Stimulated activated CD8-positive, alpha-beta memory T cell treated with anti-CD3 and anti-CD28 coated beads, Interleukin-4, amount 100 ng/mL, for 48 hours (primary cell): ENCODE results near the gene SPOCK1.
"Not testable (repeated sequence)": the region's sequence is repeated elsewhere in the genome, so short reads cannot be mapped to it uniquely, and the experiment has no call there.

ENCODE experiments used
- DNase-seq: peaks from one replicate; pipeline ENCODE4 v3.0.0-alpha.2; 2020

The SPOCK1 gene

DNA sequence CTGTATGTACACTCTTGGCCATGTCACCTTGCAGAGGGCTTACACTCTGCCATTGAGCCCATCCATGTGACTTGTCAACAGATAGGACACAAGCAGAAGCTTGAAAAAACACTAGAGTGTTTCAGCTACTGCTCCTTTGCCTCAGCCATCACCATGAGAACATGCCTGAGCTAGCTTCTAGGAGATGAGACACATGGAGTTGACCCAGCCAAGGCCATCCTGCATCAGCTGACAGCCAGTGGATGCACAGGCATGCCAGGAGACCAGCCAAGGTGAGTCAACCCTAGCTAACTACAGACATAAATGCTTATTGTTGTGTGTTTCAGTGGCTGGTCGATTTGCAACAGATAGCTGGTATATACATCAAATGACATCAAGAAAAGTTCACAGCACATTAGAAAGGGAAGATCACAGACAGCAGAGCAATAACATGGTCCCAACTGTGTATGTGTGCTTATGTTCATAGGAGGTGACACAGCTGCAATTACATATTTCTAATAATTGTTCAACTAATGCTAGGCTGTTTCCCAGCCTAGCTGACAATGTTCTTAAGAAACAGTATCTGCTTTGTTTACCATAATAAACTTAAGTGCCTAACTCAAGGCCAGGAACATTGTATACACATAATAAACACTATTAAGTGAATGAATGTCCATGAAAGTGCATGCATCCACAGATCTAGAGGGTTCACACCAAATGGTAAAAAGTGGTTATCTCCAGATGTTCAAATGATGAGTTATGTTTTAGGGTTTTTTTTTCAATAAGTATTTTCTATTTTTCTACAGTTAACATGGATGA, 105.7 kb downstream of the SPOCK1 start:
- no peak for DNase-seq

- DNase-seq, result no peak
Measured at GRCh38 chr5:137392261-137392660, 106.9 kb downstream of the SPOCK1 start.

DNA sequence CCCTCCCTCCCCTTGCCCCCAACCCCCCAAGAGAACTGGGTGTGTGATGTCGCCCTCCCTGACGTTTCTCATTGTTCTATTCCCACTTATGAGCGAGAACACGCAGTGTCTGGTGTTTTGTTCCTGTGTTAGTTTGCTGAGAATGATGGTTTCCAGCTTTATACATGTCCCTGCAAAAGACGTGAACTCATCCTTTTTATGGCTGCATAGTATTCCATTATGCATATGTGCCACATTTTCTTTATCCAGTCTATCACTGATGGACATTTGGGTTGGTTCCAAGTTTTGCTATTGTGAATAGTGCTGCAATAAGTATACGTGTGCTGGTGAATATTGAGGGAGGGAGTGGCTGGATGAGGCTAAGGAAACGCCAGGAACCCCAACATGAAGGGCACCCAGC, 108.1 kb downstream of the SPOCK1 start:
- DNase-seq, result not testable (repeated sequence)

DNA sequence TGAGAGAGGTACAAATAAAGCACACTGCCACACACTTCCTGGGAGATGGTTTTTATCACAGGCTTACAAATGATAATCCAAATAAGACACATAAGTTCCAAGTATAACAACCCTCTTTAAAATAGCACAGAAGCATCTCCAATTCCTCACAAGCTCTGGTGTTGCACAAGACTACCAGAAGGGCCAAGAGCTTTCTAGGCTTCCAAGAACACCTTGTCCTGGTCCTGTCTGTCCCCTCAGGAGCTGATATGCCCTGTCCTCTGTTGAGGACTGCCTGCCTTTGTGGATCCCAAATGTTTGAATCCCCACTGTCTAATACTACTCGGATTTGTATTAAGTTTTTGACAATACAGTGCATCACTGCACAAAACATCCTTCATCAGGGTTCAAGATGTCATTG, 110.1 kb downstream of the SPOCK1 start:
- no peak for DNase-seq

GRCh38 chr5:137385064-137385463, 114.1 kb downstream of the SPOCK1 start:
- no peak for DNase-seq

GRCh38 chr5:137383909-137384308, 115.2 kb downstream of the SPOCK1 start:
- DNase-seq, result no peak

DNA sequence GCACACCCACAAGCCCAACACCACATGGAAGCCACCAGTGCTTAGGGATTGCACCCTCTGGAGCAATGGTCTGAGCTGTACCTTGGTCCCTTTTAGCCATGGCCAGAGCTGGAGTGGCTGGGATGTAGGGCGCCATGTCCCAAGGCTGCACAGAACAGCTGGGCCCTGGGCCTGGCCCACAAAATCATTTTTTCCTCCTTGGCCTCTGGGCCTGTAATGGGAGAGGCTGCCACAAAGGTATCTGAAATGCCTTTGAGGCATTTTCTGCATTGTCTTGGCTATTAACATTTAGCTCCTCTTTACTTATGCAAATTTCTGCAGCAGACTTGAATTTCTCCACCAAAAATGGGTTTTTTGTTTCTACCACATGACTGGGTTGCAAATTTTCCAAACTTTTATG, 117.6 kb downstream of the SPOCK1 start:
- no peak for DNase-seq

DNA sequence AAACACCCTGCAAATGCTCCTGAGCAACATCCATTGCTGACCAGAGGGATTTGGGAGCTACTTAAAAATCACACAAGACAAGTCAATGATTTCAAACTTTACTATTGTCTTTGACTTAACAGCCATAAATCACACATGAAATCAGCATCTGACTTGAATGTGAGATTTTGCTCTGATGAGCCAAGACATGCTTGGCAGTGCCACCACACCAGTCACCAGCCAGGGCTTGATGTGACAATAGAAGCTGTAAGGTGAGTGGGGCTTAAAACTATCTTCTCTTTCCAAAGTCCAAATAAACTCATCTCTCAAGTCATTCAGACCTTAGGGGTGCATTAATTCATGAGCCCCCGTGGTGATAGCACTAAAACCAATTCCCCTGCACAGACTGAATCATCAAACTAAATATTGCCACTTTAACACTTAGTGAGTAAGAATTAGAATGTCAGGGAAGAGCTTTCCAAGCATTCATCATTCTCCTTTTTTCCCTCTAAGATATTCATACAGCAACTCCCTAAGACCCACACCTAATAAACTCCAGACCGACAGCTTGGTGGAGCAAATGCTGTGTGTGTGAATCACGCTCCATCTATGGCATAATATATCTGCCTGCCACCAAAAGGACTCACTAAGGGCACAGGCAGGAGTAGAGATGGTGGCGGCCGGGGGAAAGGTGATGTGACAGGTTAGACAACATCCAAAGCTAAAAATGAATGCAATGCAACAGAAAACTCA, 119.4 kb downstream of the SPOCK1 start:
- DNase-seq, result no peak

- no peak for DNase-seq
Measured at GRCh38 chr5:137375741-137376526, 123.2 kb downstream of the SPOCK1 start.

DNA sequence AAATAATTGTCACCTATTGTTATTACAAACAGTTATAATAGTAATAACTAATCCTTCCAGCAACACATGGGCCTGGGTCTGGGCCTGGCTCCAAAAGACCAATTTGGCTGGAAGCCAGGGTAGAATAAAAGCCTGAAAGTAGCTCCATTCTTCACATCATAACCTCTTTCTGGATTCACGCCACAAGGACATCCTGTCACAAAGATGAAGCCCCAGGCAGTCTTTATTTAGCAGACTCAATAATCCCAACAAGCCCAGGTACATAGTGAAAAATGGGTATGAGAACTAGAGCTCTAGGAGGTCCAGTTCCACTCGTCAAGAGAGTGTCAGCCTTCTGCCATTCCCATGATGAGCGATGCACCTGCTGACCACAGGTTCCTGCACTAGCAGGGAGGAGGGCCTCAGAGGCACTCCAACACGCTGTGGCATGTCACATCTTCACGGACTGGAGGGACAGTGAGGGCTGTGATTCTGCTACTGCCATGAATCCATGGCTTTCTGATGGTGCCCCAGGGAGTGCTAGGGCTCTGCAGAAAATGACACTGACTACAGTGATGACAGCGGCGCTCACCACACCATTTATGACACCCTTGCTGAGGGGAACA, 124.9 kb downstream of the SPOCK1 start:
- DNase-seq, result no peak

GRCh38 chr5:137372773-137373160, 126.4 kb downstream of the SPOCK1 start:
- no peak for DNase-seq

DNA sequence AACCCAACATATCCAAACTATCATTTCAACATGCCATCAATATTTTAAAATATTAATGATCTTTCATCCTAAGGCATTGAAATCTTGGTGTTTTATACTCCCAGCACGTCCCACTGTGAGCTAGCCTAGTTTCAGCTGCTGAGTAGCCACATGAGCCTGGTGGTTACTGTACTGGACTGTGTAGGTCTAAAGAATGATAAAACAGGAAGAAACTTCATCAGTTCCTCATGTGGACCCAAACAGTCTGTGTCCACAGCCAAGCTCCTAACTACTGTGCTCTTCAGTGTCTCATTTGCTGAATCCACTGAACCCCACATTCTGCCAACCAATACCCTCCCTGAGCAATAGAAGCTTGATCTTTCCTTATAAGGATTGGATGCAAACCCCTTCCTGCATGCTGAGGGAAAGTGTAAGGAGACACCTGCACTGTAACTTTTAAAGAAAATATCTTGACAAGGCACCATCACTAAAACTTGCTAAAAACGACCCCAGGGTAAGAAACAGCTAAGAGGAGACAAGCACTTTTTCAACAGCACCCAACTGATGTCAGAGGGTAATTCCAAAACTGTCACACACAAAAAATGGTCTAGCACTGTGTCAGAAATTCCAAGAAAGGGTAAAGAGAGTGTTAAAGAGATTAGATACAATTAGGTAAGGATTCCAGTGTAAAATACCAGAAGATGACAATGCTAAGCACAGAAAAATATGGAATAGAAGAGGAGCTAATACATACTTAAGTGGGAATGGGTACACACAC, 126.9 kb downstream of the SPOCK1 start:
- no peak for DNase-seq

DNA sequence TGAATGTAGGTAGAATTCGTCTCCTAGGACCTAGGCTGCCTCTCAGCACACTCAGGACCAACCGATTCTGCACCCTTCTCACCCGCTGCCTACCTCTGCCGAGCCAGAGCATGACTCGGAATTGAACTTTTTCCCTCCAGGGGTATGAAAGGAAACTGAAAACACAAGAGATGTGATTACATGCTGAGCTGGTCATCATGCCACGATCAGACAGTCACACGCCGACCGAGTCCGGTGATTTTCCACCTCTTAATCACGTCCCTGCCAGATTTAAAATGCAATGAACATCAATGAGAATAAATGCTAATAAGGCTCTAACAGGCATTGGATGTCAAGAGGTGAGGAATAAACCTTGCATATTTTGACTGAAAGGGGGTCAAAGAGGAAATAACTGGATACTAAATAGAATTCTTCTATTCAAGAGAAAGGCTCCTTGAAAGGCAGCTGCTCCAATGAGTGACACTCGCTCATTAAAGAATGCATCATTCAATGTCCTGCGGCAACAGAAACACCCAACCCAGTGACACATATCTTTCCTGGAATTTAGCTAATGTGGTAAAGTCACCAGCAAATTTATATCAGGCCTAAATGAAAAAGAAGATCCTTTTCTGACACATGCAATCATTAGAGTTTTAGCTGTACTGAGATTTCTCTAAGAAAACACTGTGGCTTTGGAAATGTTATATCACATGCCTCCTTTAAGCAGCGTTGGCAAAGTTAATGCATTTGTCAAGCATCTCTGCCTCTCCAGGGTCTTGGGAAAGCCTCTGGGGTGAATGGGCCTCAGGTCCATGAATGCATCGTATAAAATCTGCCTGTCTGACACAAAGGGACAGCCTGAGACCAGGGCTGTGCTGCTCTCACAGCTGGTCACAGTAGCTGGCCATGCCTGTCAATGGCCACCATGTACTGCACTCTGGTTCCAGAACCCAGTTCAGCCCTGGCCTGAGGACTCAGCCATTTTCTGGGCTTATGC, 128.7 kb downstream of the SPOCK1 start:
- DNase-seq, result no peak

- no peak for DNase-seq
Measured at GRCh38 chr5:137368651-137369050, 130.5 kb downstream of the SPOCK1 start.

- no peak for DNase-seq
Measured at GRCh38 chr5:137367951-137368350, 131.2 kb downstream of the SPOCK1 start.

DNA sequence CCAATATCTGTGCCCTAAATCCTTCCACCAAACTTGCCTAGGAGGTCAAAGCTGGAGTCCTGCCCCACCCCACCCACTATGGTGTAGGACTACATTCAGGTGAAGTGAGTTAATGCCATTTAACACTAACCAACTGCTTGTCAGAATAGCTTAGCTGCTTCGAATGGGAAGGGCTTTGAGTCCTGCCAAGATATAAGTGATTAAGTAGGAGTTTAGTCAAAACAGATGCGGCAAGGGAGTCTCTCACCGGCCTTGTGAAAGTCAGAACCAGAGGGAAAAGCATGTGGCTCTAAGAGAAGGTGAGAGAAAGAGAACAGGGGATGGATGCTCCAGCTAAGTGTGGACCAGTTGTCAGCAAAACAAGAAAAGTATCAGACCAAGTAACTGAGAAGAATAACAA, 132.6 kb downstream of the SPOCK1 start:
- DNase-seq, result no peak

DNA sequence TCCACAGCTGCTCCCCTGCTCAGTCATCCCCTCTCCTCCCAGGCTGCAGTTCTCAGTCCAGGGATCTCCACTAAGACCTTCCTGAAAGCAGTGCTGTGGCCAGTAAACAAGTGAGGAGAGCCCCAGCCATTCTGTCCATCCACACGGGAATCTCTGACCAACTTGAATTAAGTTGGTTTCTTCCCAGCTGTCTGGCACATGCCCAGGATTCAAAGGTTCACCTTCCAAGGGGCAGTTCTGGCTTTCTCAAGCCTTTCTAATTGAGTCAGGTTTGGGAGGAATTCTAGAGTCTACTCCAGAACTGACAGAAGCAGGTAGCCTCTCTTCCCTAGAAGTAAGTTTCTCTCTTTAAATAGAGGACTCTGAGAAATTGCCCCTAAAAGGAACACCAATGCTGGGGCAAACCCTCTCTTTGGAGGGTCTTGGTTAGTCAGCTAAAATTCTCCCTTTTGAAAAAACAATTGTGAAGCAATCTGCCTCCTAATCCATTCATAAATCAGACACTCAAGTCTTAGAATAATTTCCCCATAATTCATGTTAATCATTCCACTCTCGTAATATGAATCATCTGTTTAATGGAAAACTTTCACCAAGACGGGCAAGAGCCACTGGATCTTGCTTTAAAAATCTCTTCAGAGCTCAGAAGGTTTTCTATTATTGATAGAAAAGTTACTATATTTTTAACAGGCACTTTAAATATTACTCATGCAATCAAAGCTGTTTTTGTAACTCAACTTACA, 133.8 kb downstream of the SPOCK1 start:
- DNase-seq, result no peak

- DNase-seq, result no peak
Measured at GRCh38 chr5:137361280-137361679, 137.8 kb downstream of the SPOCK1 start.

DNA sequence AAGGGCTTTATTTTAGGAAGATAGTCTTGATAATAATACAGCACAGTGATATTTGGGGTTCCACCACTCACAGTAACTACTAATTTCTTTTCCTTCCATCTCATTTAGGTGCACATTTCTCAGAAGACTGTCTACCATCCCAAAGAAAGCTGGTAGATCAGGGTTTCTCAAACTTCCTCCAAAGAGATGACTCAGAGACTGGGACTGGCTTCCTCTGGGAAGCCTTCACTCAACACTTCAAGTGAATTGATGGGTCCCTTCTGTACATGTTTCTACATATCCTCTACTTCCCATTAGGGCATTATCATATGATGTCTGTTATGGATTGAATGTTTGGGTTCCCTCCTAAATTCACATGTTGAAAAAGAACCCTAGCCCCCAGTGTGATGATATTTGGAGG, 138.5 kb downstream of the SPOCK1 start:
- no peak for DNase-seq

DNA sequence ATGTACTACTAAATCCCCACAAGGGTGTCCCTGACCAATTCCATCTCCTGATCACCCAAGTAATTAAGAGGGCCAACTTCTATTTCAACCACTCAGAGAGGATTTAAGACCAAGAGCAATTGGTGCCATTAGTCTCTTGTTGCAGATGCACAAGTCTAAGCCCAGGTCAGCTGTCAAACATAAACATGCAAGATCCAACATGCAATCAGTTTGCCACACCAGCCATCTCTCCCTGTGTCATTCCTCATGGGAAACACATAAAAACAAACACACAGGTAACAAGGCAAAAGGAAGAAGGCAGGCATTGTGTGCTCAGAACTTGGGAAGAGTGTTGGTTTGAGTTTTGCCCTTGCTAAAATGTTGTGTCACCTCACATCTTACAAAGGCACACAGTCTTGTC, 139.2 kb downstream of the SPOCK1 start:
- no peak for DNase-seq

GRCh38 chr5:137357436-137357835, 141.7 kb downstream of the SPOCK1 start:
- DNase-seq, result no peak
